NCI-H146 (cell line): ENCODE measurements around the gene LSM2.
A peak's percentile ranks its signal among the peaks of the same experiment; 100 is the strongest.

Experiments used
- DNase-seq: peaks from one replicate; lab custom pipeline; 2025; lab: John Stamatoyannopoulos, UW

The LSM2 gene

DNA sequence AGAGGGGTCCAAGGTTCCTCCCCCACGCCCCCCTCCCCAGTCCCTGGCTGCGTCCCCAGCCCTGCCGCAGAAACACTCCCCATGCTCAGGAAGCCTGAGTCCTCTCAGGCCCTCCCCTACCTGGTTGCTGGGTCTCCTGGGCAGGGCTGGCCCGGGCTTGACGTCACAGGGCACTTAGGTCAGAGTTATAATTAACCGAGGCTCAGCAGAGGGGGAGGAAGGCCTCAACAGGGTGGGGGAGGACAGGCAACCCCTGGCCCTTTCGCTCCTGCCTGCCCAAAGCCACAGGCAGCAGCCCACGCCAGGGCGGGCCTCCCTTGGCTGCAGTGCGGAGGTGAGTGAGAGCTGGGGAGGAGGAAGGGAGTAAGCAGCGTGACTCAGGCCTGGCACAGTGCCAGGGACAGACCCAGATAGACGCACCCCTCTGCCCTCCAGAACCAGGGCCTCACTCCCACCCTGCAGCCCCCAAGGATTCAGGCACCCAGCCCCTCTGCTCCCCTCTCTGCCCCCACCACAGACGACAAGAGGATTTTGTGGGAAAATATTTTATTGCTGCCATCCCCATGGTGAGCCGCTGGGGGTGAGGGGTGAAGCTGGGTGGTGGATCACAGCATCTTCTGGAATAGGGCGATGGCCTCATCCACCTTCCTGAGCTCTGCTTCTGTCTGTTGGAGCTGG is 29.6 kb downstream of the LSM2 start, which contains the start of gene VWA7:
VWA7 (minus strand) TSS at position 340 of the 678 bp plus-strand sequence. CDS start 549 bp downstream, outside the sequence.
- DNase-seq, result peak; percentile 77

- DNase-seq, result peak; percentile 77
Observed at GRCh38 chr6:31776485-31776988, 30.2 kb downstream of the LSM2 start.

DNA sequence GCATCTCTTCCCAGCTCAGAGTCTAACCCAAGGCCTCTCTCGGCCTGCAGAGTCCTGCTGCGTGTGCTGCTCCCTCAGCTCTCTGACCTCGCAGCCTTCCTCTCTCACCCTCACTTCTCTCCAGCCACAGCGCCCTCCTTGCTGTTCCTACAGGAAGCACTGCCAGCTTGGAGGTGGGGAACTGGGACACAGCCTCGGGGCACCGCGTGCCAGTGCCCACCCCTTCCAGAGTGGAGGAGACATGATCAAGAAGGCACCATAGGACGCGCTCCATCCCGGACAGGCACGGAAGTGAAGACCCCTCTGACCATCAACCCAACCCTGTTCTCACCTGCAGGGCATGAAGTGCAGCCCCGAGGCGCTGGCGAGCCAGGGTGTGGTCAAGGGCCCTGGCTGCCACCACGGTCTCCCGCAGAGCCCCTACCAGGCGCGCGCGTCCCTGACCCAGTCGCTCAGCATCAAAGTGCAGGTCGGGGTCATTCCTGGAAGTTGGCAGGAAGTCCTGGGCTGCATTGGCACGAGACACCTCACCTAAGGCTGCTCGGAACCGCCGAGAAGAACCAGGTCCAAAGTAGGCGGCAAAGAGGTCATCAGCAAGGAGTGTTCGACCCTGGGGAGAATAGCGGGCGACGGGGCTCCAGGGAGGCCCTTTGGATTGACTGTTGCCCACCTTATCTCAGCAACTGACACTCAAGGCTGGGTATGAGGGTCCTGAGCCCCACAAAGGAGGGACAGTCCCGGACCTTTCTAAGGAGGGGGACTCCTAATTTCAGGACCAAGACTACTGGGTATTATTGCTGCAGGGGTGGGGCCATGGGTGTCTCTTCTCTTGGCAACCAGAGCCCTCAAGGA is 30.9 kb downstream of the LSM2 start:
- no peak for DNase-seq

GRCh38 chr6:31775184-31775583 is 31.6 kb downstream of the LSM2 start:
- no peak for DNase-seq

DNA sequence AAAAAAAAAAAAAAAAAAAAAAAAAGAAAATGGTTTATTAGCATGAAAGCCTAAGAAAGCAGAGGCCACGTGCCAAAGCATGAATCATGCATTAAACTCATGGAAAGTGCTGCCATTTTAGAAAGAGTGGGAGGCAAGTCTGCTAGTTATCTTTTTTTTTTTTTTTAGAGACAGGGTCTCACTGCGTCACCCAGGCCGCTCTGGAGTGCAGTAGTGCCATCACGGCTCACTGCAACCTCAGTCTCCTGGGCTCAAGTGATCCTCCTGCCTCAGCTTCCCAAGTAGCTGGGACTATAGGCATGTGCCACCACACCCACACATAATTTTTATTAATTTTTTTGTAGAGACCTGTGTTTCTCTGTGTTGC is 34.8 kb downstream of the LSM2 start:
- DNase-seq, result no peak

GRCh38 chr6:31770860-31771259 is 35.9 kb downstream of the LSM2 start:
- DNase-seq, result no peak

DNA sequence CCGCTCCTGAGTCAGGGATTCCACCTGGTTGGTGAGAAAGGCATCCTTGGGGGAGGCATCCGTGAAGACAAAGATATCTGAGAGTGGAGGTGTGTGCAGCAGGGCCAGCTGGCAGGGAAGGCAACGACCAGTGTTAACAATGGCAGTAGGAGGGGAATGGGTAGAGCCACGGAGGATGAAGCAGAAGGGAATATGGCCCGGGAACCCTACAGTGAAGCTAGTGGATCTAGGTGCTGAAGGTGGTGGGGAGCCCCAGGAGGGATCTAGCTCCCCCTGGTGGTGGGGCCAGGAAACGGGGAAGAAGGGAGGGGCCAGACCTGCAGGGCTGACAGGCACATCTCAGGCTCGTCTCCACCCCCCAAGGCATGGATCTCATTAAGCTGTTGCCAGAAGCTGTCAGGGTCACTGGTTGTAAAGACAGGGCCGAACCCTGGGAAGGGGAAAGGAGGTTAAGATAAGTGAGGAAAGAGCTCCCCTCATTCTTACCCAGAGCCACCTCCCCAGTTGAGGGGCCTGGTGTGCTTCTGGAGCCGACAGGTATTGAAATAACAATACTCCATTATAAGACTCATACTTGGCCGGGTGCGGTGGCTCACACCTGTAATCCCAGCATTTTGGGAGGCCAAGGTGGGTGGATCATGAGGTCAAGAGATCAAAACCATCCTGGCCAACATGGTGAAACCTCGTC is 36.9 kb downstream of the LSM2 start:
- DNase-seq, result peak; percentile 78

DNA sequence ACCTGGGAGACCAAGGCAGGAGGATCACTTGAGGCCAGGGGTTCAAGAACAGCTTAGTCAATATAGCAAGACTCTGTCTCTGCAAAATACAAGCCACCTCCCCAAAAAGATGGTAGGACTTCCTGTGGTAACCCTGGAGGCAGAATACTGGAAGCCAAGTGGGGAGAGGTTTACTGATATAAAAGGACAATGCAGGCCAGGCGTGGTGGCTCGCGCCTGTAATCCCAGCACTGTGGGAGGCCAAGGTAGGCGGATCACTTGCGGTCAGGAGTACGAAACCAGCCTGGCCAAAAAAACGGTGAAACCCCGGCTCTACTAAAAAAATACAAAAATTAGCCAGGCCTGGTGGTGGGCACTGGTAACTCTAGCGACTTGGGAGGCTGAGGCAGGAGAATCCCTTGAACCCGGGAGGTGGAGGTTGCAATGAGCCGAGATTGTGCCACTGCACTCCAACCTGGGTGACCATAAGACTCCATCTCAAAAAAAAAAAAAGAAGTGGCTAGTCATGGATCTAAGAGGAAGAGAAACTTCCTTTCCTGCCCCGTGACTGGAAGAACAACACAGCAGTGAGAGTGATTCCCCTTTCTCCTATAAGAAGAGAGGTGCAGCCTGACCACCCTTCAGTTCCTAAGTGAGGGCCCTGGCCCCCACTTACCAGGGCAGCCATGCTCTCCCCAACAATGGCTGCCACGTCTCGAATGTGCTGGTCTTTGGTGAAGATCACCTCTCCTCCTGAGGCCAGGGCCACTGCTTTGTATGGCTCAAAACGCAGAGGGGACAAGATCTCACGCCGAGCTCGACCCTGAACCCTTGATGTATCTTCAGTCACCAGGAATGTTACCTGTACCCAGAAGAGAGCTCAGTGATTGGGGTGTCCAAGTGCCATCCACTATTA is 38.2 kb downstream of the LSM2 start:
- DNase-seq, result no peak

DNA sequence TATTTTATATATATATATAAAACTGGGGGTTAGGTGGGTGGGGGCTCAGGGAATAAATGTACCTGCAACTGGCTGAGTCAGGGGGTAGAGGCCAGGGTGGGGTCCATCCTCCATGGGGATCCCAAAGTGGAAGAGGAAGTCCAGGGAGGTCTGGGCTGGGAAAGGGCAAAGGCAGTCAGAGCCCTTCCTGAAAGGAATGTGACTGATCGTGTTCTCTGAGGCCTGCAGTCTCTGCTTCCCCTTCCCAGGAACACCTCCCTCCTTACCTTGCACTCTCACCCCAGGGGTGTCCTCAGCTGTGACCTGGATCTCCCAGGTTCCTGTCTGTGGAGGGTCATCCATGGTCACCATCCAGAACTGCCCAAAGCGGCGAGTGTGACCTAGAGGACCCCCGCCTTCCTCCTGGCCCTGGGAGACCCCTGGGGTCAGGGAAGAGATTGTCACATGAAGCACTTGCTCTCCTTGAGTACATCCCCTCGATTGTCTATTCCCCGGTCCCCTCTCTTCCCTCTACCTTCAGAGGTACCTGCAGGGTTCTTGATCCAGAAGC is 39.6 kb downstream of the LSM2 start:
- DNase-seq, result no peak

GRCh38 chr6:31765910-31766794 is 40.6 kb downstream of the LSM2 start:
- DNase-seq, result no peak

DNA sequence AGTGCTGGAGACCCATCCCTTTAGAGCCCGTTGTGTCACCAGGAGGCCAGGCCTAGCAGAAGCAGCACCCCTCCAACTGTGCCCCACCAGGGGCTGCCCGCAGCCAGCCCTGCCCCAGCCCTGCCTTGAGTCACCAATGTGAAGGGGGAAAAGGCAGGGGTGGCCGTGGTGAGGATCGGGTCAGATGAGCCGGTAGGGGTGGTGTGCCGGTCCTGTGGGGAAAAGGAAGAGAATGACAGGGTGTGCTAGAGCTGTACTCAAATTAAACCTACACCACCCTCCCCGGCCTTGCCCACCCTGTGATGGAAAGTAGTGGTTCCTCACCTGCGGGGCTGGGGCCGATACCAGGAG is 41.2 kb downstream of the LSM2 start:
- no peak for DNase-seq

- DNase-seq, result no peak
Observed at GRCh38 chr6:31764198-31764597, 42.6 kb downstream of the LSM2 start.

DNA sequence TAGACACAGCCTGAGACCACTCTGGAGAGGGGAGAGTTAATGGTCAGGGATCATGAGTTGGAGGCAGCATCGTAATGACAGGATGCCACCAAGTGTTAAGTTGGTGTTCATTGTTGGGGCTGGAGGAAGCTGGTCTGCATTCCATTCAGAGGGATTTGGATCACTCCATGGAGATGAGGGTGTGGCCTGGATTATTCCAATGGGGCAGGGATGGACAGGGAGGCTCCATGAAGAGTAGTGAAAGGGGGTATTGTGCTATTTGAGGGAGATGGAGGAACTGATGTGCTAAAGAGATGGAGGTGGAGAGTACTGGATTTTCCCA is 43.2 kb downstream of the LSM2 start:
- DNase-seq, result no peak

DNA sequence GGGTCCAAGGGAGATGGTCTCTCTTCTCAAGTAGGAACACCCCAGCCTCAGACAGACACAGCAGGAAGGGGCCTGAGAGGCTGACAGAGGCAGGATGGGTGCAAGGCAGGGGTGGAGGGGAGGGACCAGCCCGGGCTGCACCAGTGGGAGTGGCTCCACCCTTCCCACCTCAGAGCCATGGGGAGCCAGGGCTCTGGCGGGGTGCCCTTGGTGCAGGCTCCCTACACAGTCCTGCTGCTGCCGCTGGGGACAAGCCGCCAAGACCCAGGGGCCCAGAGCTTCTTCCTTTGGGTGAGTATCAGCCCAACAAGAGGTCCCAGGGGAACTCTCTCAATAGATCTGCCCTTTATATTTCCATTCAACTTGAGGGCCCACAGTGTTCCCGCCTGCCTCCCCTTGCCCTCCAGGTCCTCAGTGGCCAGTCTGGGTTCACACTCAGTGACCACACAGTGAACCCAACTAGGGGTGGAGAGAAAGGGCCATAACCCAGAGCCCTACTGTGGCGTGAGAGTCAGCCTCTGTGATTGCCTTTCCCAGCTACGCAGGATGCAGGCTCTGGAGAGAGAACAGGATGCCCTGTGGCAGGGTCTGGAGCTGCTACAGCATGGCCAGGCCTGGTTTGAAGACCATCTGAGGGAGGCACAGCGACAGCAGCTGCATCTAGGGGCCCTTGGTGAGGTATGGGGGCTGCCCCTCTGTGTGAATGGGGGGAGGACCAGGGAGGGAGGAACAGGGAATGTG is 43.7 kb downstream of the LSM2 start:
- no peak for DNase-seq

DNA sequence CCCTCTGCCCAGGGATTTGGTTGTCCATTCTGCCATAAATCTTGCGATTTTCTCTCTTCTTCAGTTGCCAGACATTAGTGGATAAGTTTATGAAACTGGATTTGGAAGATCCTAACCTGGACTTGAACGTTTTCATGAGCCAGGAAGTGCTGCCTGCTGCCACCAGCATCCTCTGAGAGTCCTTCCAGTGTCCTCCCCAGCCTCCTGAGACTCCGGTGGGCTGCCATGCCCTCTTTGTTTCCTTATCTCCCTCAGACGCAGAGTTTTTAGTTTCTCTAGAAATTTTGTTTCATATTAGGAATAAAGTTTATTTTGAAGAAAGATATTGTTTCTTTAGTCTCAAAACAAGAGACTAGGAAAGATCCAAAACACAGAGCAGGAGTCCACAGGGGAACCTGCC is 44.4 kb downstream of the LSM2 start, which contains the start of gene SAPCD1:
SAPCD1 (plus strand) TSS at position 301 of the 400 bp plus-strand sequence. CDS start 399 bp downstream, outside the sequence.
- no peak for DNase-seq

- no peak for DNase-seq
Observed at GRCh38 chr6:31761343-31761742, 45.4 kb downstream of the LSM2 start.

DNA sequence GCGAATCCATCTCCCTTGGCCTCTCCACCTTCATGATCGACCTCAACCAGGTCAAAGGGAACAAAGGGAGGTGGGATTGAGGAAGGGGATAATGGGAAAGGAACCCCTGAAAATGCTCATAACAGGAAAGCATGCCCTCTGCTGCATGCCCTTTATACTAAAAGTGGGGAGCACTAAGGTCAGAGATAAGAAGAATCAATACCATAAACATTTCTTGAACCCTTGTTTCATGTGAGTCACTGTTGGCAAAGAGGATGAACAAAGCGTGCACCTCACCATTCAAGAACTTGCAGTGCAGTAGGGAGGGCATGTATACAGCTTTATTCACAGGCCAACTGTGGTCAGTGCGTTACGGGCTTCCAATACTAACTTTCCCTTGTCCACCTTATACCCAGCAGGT is 46.0 kb downstream of the LSM2 start:
- no peak for DNase-seq

GRCh38 chr6:31758281-31758680 is 48.5 kb downstream of the LSM2 start:
- DNase-seq, result no peak

- no peak for DNase-seq
Observed at GRCh38 chr6:31752739-31753319, 53.9 kb downstream of the LSM2 start.
